Activated effector memory CD4-positive, alpha-beta T cell treated with Interleukin-2 at 50 U/mL for 16 hours (primary cell): ENCODE measurements around the gene TBC1D16.

ENCODE experiments used
- DNase-seq: peaks from one replicate; pipeline ENCODE4 v3.0.0-alpha.2; 2020

TBC1D16 gene

DNA sequence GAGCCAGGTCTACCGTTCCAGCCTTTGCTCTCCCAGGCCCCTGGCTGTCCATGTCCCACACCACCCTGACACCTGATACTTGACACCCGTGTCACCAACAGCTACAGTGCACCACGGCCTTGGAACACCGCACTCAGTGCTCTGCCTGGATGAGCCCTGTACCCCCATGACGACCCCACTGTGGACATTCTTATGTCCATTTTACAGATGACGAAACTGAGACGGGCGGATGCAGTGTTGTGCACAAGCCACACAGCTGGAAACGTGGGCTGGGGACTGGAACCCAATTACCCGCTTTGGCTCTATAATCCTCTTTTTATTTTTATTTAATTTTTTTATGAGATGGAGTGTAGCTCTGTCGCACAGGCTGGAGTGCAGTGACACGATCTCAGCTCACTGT, 112.9 kb downstream of the TBC1D16 start:
- no peak for DNase-seq

DNA sequence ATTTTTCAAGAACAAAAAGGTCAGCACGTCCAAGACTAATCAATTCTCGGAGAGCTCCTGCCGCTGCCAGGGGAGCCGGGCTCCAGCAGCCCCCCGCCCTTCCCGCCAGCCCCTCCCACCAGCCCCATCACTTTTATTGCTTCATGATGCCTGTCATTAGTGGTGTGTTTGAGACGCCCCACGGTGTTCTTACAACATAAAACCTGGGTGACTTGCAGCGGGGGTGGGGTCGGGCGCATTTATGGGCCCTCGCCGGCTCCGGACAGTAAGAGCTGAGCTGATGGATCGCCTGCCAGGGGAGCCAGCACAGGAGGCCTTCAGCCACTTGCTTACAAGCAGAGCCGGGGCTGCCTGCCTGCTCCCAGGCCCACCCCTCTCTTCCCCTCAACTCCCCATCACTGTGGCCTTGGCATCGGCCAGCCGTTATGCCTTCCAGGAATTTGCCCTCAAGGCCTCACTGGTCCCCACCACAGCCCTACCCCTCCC, 113.5 kb downstream of the TBC1D16 start:
- no peak for DNase-seq

DNA sequence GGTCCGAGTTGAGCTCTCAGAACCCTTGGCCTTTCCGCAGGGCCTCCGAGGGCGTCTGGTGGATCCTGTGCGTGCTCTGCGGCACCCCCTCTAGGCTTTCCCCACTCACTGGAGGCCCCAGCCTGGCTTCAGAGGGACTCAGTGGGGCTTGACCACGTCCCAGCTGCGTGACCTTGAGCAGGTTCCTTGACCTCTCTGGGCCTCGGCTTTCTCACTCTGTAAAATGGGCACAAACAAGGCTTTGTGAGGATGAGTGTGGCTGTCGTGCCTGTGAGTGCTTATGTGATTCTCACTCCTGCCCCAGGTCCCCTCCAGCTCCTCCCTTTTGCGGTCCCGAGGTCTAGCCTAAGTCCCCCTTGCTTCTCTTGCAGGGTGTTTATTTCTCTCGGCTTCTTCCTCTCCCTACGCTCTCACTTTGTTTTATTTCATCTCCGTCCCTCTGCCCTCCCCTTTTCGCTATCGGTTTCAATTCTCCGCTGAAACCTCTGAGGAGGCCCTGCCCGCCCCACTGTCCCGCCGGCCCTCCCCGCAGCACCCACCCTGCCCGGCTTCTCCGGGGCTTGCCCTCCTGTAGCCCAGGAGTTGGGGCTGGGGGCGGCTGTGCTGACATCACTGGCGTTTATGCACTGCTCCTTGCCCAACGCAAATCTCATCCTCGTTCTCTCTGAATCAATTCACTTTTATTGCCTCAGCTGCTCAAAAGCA, 114.1 kb downstream of the TBC1D16 start:
- DNase-seq: no peak

DNA sequence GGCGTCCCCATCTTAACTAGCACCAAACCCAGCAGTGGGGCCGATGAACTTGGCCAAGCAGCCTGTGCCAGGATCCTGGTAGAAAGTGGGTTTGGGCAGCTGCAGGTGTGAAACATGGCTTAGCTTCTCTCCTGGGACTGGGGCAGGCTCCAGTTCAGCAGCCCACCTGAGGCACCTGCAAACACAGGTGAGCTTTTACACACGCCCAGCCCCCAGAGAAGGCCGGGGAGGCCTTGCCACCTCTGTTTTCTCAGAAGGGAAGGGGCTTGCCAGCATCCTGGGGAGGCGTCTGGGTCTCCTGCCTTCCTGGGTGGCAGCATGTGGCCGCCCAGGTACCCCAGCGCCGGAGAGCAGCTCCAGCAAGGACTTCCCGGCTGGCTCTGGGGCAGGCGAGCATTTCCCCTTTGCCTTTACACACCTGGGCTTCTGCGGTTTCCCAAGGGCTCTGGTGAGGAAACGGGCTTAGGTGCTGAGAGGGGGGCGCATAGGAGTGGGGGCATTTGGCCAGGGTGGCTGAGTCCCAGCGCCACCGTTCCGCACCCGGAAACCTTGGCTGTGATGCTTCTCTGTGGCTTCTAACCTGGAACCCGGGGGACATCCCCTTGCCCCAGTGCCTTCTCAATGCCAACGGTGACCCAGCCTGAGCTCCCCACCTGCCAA, 114.8 kb downstream of the TBC1D16 start:
- DNase-seq: no peak

DNA sequence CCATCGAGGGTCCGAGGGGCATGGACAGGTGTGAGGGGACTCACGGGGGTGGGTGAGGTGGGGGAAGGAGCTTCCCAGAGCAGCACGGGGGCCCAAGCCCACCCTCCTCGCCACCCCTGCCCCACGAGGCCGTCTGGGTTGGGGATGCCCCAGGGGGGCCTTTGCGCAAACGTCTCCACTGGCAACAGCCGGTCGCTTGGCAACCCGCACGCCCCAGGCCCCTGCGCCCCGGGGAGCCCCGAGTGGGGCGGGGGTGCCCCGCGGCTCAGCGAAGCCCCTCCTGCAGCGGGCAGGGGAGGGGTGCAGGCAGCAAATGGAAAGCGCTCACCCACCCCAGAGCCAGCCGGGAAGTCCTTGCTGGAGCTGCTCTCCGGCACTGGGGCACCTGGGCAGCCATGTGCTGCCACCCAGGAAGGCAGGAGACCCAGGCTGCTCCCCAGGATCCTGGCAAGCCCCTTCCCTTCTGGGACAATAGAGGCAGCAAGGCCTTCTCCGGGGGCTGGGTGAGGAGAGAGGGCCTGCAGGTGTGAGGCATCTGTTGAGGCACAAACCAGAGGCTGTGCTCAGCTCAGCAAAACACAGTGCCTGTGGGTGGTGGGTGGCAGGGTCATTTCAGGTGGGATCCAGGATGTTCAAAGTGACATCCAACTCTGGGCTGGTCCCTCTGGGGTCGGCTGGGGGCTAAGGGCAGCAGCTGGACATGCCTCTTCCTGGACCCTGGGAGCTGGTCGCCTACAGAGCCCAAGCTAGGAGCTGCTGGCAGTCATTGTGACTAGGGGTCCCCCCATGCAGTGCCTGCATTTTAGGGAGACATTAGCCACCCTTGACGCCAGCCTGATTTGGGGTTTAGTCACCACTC, 115.6 kb downstream of the TBC1D16 start:
- no peak for DNase-seq

DNA sequence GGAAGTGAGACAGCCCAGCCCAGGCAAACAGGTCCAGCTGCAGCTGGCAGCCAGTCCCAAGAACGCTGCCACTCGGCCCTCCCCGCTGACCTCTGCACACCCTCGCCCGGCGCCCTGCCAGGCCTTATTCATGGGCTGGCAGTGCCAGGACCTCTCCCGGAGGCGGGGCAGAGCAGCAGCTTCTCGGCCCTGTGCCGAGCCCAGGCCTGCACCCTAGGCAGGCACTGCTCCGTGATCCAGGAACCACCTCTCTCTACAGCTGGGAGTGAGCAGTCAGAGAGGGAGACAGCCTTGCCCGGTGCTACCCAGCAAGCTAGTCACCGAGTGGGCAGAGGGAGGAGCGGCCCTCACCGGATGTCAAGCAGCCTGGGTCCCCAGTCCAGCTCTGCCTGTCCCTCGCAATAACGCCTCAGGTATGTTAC, 116.5 kb downstream of the TBC1D16 start:
- no peak for DNase-seq

GRCh38 chr17:79918581-79919163, 117.0 kb downstream of the TBC1D16 start:
- no peak for DNase-seq

GRCh38 chr17:79917902-79918484, 117.7 kb downstream of the TBC1D16 start:
- DNase-seq: no peak

DNA sequence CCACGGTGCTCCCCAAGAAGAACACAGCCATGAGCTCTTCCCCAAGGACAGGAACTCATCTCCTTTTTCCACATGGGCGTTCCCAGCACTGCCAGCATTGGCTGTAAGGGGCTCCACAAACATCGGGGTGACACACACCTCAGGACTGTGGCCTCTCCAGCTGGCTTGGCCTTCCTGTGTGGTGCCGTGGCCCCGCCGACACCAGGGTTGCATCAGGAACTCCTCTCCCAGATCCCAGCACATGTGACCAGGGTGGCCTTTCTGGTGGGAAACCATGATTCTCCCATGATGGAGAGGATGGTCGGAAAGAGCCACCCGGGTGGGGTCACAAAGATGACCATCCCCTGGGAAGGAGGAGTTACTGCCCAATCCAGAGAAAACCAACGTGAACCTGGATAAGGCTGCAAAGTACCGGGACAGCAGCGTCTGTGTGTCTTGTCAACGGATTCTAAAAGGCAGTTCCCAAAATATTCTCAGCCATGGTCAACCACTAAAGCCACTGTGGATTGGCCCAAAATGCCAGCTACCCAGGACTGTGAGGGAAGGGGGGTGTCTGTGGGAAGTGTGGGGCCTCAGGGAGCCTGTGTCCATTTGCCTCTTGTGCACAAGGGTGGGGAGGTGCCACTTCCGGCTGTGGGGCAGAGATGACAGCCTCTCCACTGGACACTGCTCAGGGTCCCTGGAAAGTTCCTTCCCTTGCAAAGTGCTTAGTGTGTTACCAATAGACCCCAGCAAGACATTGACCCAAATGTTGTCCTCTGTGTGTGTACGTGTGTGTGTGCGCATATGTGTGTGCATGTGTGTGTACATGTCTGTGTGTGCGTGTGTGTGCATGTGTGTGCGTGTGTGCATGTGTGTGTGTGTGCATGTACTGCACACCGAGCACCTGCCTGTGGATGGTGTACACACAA, 118.4 kb downstream of the TBC1D16 start:
- DNase-seq: no peak

- no peak for DNase-seq
These were observed 119.2 kb downstream of the TBC1D16 start for GRCh38 chr17:79916506-79916905.

GRCh38 chr17:79915850-79916430, 119.7 kb downstream of the TBC1D16 start:
- DNase-seq: no peak

DNA sequence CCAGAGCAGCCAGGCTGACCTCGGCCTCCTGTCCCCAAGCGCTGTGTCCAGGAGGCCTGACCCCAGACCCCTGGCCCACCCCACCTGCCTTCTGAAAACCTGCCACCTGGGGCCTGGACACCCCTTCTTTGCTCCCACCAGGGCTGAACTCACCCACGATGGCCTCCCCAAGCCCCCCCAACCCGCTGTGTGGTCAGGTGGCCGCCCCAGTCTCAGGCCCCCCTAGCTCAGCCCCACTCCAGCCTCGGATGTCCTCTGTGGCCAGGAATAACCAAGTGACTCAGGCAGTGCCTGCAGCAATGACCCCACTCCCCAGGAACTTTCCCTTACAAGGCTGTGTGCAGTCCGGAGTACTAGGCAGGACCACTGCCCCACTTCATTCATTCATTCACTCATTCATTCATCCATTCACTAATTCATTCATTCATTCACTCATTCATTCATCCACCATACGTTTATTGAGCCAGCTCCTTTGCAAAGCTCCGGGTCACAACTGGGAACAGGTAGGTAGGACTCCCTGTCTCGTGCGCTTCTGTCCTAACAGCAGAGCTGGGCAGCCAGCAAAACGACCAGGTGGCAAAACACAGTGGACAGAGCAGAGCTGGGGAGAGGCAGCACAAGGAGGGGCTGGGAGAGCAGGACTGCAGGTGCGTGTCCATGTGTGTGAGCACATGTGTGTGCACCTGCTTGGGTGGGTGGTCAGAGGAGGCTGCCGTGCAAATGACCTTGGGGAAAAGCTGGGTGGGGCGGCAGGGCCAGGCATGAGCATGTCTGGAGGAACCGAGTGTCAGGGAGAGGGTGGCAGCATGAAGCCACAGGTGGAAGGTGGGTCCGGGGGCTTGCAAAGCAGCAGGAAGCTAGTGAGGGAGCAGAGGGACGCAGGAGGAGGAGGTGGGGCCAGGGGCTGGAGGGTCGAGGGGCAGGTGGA, 120.6 kb downstream of the TBC1D16 start:
- no peak for DNase-seq

DNA sequence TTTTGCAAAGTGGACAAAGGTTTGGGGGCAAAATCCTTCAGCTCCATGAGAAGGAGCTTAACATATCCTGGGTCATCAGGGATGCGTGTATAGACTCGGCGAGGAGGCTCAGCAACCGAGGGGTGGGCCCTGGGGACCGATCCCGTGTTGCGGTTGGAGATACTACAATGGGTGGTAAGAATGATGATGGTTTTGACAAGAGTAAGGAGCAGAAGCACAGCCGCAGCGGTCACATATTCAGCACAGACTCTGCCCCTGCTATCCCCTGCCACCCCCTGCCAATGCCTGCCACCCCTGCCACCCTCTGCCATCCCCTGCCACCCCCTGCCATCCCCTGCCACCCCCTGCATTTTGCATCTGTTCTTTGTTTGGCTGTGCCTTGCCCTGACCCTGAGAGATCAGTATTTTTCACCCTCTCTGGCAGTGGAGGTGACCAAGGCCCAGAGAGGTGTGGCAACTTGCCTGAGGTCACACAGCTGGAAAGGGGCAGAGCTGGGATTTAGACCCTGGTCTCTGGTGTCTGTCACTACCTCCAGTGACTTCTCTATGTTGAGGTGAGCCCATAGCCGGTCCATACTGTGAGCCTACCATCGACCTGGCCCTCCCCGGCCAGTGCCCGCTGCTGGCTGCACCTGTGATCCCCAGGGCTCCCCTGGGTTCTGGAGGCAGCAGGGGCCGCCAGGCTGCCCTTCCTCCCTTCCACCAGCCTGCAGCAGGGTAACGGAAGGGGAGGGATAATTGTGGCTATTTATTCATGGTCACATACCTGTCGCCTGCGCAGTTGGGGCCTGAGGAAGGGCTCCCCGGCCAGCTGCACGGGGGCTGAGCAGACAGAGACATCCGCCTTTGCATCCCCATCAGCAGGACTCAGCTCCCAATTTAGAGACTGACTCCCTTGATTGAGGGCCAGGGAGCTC, 121.5 kb downstream of the TBC1D16 start:
- DNase-seq: no peak

DNA sequence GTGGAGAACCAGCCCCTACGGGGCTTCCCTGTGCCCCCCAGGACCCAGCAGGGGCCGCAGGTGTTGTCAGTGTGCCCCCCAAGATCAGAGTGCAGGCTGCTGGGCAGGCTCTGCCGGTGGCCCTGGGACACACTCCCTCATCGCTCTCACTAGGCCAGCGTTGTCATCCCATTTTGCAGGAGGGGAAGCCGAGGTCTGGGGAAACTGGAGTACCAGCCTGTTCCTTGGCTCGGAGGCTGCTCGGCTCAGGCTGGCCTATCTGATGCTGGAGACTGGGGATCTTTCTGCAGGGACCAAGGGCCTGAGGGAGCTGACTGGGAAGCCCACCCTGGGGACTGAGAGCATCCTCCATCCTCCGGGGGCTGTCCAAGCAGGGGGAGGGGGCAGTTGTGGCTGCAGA, 122.2 kb downstream of the TBC1D16 start:
- no peak for DNase-seq

- DNase-seq: no peak
These were observed 122.9 kb downstream of the TBC1D16 start for GRCh38 chr17:79912552-79913330.

GRCh38 chr17:79911430-79912399, 124.0 kb downstream of the TBC1D16 start:
- DNase-seq: no peak

DNA sequence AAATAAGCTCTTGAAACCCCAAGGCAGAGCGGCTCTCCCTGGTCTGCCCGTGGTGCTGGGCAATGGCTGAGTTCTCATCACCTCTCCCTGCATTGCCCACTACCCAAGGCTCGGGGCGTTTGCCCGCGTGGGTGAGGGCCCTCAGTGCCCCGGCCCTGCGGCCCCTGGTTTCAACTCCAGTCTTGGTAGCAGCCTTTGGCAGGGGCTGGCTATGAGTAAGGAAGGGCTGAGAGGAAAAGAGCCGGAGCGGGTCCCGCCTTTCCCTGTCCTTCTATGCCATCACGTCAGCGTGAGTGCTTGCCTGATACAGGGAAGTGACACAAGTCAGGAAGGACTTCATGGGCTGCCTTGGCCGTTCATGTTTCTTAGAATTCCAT, 124.7 kb downstream of the TBC1D16 start:
- DNase-seq: no peak
